Keratinocyte (primary cell): ENCODE data around the gene COL9A2. TPM values are rescaled to one million over a fixed set of nuclear protein-coding genes. Genes with fewer than 3 reads are reported as not detected.

Experiments used
- DNase-seq: peaks from one replicate; pipeline ENCODE4 v3.0.0-alpha.2; 2011; ENCODE audit warnings: low read depth, missing footprints, low spot score
- FAIRE-seq: peaks from 2 replicates; lab custom pipeline; 2011; peaks lifted over from hg19 to GRCh38; lab: Jason Lieb, UNC
- H2AFZ ChIP-seq: 2 replicates; pipeline ENCODE4 v1.6.0; 2012; ENCODE audit warnings: low read length, control low read depth, inconsistent platforms; ENCODE audit not compliant: control insufficient read depth
- H3K27ac ChIP-seq: 2 replicates; pipeline ENCODE4 v1.5.1; 2011; ENCODE audit warnings: low read length; ENCODE audit not compliant: control insufficient read depth, insufficient read depth
- H3K27me3 ChIP-seq: 3 replicates; pipeline ENCODE4 v1.6.0; 2011; ENCODE audit warnings: low read length; ENCODE audit not compliant: control insufficient read depth, insufficient read depth; ENCODE audit errors: extremely low read depth
- H3K36me3 ChIP-seq, 2 experiments: 2 replicates in 1 of 2; 3 replicates in 1 of 2; pipeline ENCODE4 v1.5.1; 2011; ENCODE audit warnings: low read length in 2 of 2, mild to moderate bottlenecking in 1 of 2; ENCODE audit not compliant: control insufficient read depth in 2 of 2, insufficient read depth in 2 of 2; ENCODE audit errors: extremely low read depth in 1 of 2
- H3K4me1 ChIP-seq: 3 replicates; pipeline ENCODE4 v1.5.1; 2011; ENCODE audit warnings: low read length; ENCODE audit not compliant: control insufficient read depth, insufficient read depth; ENCODE audit errors: extremely low read depth
- H3K4me2 ChIP-seq: 3 replicates; pipeline ENCODE4 v1.6.0; 2011; ENCODE audit warnings: low read depth, low read length; ENCODE audit not compliant: control insufficient read depth, insufficient read depth; ENCODE audit errors: extremely low read depth
- H3K4me3 ChIP-seq, 3 experiments: fragments of 200-600 bp in 1 of 3; sonication (generic) in 1 of 3; 2 replicates in 2 of 3; 3 replicates in 1 of 3; pipeline ENCODE4 v1.5.1; 2011 to 2016; ENCODE audit warnings: low read length in 3 of 3, mild to moderate bottlenecking in 3 of 3, control low read depth in 2 of 3, inconsistent platforms in 1 of 3, low read depth in 1 of 3, mixed read lengths in 1 of 3, mixed run types in 1 of 3, moderate library complexity in 1 of 3; ENCODE audit not compliant: control insufficient read depth in 2 of 3, insufficient read depth in 2 of 3; ENCODE audit errors: extremely low read depth in 1 of 3
- H3K79me2 ChIP-seq: 2 replicates; pipeline ENCODE4 v1.6.0; 2012; ENCODE audit warnings: low read length; ENCODE audit not compliant: control insufficient read depth, insufficient read depth
- H3K9ac ChIP-seq: 3 replicates; pipeline ENCODE4 v1.6.0; 2011; ENCODE audit warnings: low read length; ENCODE audit not compliant: control insufficient read depth, insufficient read depth; ENCODE audit errors: extremely low read depth
- H3K9me1 ChIP-seq: 3 replicates; pipeline ENCODE4 v1.6.0; 2011; ENCODE audit warnings: low read length; ENCODE audit not compliant: control insufficient read depth, insufficient read depth; ENCODE audit errors: extremely low read depth
- H3K9me3 ChIP-seq: 2 replicates; pipeline ENCODE4 v1.5.1; 2012; ENCODE audit warnings: low read depth, low read length; ENCODE audit not compliant: control insufficient read depth
- H4K20me1 ChIP-seq: 3 replicates; pipeline ENCODE4 v1.6.0; 2011; ENCODE audit warnings: low read length; ENCODE audit not compliant: control insufficient read depth, insufficient read depth; ENCODE audit errors: extremely low read depth
- CTCF ChIP-seq, 3 experiments: IDR thresholded peaks in 1 of 3; conservative IDR thresholded peaks in 1 of 3; optimal IDR thresholded peaks in 1 of 3; 2 replicates in 2 of 3; 3 replicates in 1 of 3; pipeline versions ENCODE3 to v1.5.1; 2011; ENCODE audit warnings: low read length in 3 of 3, mild to moderate bottlenecking in 3 of 3, moderate library complexity in 2 of 3, control low read depth in 1 of 3, inconsistent platforms in 1 of 3; ENCODE audit not compliant: insufficient read depth in 2 of 3; ENCODE audit errors: extremely low read depth in 1 of 3
- EZH2 ChIP-seq: IDR thresholded peaks from one replicate; pipeline ENCODE4 v1.6.1; 2012; ENCODE audit warnings: inconsistent platforms, mild to moderate bottlenecking, low read length, moderate library complexity
- dilution Hi-C: fragments of 300-500 bp; cut with MboI; formaldehyde crosslinking; loops from one replicate; pipeline ENCODE4 v1.7.0; 2020; ENCODE audit warnings: low sequenced_read_pairs; ENCODE audit not compliant: extremely low pct_ligation_motif_present
- polyA minus RNA-seq, 3 experiments: library from RNA; depleted of rRNA, polyadenylated mRNA; stranded (reverse); fragments of >200 nt; gene quantifications; 1 replicate in 1 of 3; 2 replicates in 1 of 3; 3 replicates in 1 of 3; pipeline ENCODE4 v1.2.3, GENCODE V29; 2011
- polyA plus RNA-seq, 5 experiments: library from polyadenylated mRNA; depleted of rRNA in 3 of 5; stranded (reverse) in 3 of 5; stranded (forward) in 1 of 5; unstranded in 1 of 5; fragments of >200 nt; gene quantifications; 1 replicate in 1 of 5; 2 replicates in 3 of 5; 3 replicates in 1 of 5; pipeline versions ENCODE4 v1.2.1 to v1.2.3, GENCODE V29; 2011 to 2012; ENCODE audit warnings: missing spikeins in 2 of 5, low read depth in 1 of 5, low replicate concordance in 1 of 5

The COL9A2 gene
- polyA plus RNA-seq (1.2 to 3.0 TPM (median 1.6 TPM) in 3 replicates), polyA minus RNA-seq (0.89 to 2.9 TPM (median 1.3 TPM) in 3 replicates)
- polyA plus RNA-seq (2011; ENCODE audit: low read depth), result 0.26 TPM
- 1.3 and 1.7 TPM in 2 replicates for polyA plus RNA-seq (2011; cell fraction: cytosol; rRNA removed)
- 1.4 and 1.5 TPM in 2 replicates for polyA plus RNA-seq (2011; cell fraction: nucleus; rRNA removed)
- polyA plus RNA-seq (2012; ENCODE audit: low replicate concordance), result 0.21 and 3.9 TPM in 2 replicates
- 2.3 TPM for polyA minus RNA-seq (2011; cell fraction: cytosol; rRNA and poly(A)+ RNA removed)
- polyA minus RNA-seq (2011; cell fraction: nucleus; rRNA and poly(A)+ RNA removed), result 0.63 and 0.78 TPM in 2 replicates

GRCh38 chr1:40316595-40317393 lies at the start of gene COL9A2:
COL9A2 (minus strand) TSS chr1:40317286; CDS start chr1:40317197, 89 bp downstream.
- H3K27ac ChIP-seq, result no peak within 1 kb of the TSS
- no peak for FAIRE-seq
- no peaks in the 10 kb centered on the region for H3K79me2 ChIP-seq
- H3K9me1 ChIP-seq, result no peaks in the 10 kb centered on the region
- dilution Hi-C loops, result no loop called here
- H3K36me3 ChIP-seq, result no peaks in the 10 kb centered on the region
- H3K4me3 ChIP-seq, result peak within 1 kb of the TSS; percentile 4 to 48 (median 25)
- peak within 1 kb of the TSS; percentile 87 for H3K4me2 ChIP-seq
- H4K20me1 ChIP-seq, result no peaks in the 10 kb centered on the region
- H2AFZ ChIP-seq, result peak within 1 kb of the TSS; percentile 40
- peaks cover 26% of the 10 kb centered on the region for H3K27me3 ChIP-seq
- peaks cover 12% of the 10 kb centered on the region for H3K4me1 ChIP-seq
- DNase-seq, result no peak
- H3K9ac ChIP-seq, result peak within 1 kb of the TSS; percentile 22
- H3K9me3 ChIP-seq, result no peaks in the 10 kb centered on the region
- TF ChIP-seq EZH2 (peak; percentile 64), CTCF (optimal IDR thresholded peaks at IDR 0.05 in 1 of 3, IDR thresholded peaks at IDR 0.05 in 1 of 3, conservative IDR thresholded peaks at IDR 0.05 in 1 of 3; ENCODE audit: extremely low read depth in 1 of 3, insufficient read depth in 2 of 3, low read length in 3 of 3) (no peak)

DNA sequence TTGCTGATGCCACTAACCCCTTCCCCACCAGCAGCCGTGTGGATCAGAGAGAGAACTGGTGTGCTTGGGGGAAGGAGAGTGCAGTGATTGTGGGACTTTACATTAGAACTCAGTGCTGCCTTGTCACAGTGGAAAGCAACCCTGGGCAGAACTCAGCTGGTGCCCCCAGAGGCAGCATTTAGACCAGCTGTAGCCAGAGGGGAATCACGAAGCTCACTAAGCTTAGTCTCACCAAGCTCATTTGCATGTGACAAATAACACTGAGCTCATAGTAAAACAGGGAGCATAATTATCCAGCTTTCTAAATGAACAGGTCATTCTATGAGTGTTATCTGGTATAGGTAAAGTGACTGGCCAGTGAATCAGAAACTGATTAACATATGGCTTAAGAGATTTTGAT lies 46.6 kb upstream of the COL9A2 start:
- Histone ChIP-seq H3K9me1 (no peaks in the 10 kb centered on the region), H3K4me3 (no peak overlapping the region), H3K79me2 (no peaks in the 10 kb centered on the region), H3K9me3 (no peaks in the 10 kb centered on the region), H4K20me1 (no peaks in the 10 kb centered on the region), H3K4me2 (no peak overlapping the region), H2AFZ (no peak overlapping the region), H3K36me3 (no peaks in the 10 kb centered on the region), H3K27me3 (no peaks in the 10 kb centered on the region), H3K27ac (no peak overlapping the region), H3K9ac (no peak overlapping the region), H3K4me1 (no peaks in the 10 kb centered on the region)
- no peak for DNase-seq
- peak in 1 of 3 experiments; percentile 13 for TF ChIP-seq CTCF (optimal IDR thresholded peaks at IDR 0.05 in 1 of 3, IDR thresholded peaks at IDR 0.05 in 1 of 3, conservative IDR thresholded peaks at IDR 0.05 in 1 of 3; ENCODE audit: extremely low read depth in 1 of 3, insufficient read depth in 2 of 3, low read length in 3 of 3)
- TF ChIP-seq EZH2, result no peak
- dilution Hi-C loops, result no loop called here
- FAIRE-seq, result no peak
